ENCODE results near the gene USP21. TPM values are rescaled to one million over a fixed set of nuclear protein-coding genes. Genes with fewer than 3 reads are reported as not detected.

Gene USP21
- total RNA-seq, 4 donors from 2014 or later = 10.0 to 27.6 (median 14.7) TPM

GRCh38 chr1:161192476-161193465, 33.5 kb downstream of the USP21 start:
- ATAC-seq = peak; percentile 69
- Histone ChIP-seq H3K27ac (peak overlapping the region in 2 of 4 donors; percentile 1 to 32), H3K27me3 (peaks cover 4% of the 10 kb centered on the region), H3K9me3 (no peaks in the 10 kb centered on the region), H3K4me3 (no peak overlapping the region), H3K36me3 (peaks cover 0 to 19% of the 10 kb centered on the region in 2 donors), H3K4me1 (peaks cover 0 to 59% (median 14%) of the 10 kb centered on the region in 3 donors)
- TF ChIP-seq POLR2AphosphoS5 (IDR thresholded peaks at IDR 0.05) = peak; percentile 37
- TF ChIP-seq CTCF (IDR thresholded peaks at IDR 0.05) = peak in 3 of 4 experiments; percentile 73 to 86 (median 79)
- peak in 1 of 2 donors; percentile 10 for TF ChIP-seq POLR2A (IDR thresholded peaks at IDR 0.05)
- no peak for TF ChIP-seq EP300 (IDR thresholded peaks at IDR 0.05)
- 16 to 36% methylated on average over 5 to 6 of the region's 15 CpGs for WGBS, 2 donors (ENCODE audit: low coverage in 1 of 2)

GRCh38 chr1:161193561-161194235, 34.4 kb downstream of the USP21 start:
- ATAC-seq = no peak
- peak overlapping the region in 1 of 2 donors; percentile 10 for H3K4me3 ChIP-seq
- H3K36me3 ChIP-seq = peaks cover 0 to 19% of the 10 kb centered on the region in 2 donors
- no peaks in the 10 kb centered on the region for H3K9me3 ChIP-seq
- H3K4me1 ChIP-seq = peaks cover 0 to 68% (median 20%) of the 10 kb centered on the region in 3 donors
- peaks cover 4% of the 10 kb centered on the region for H3K27me3 ChIP-seq
- TF ChIP-seq POLR2AphosphoS5 (IDR thresholded peaks at IDR 0.05) = no peak
- TF ChIP-seq CTCF (IDR thresholded peaks at IDR 0.05) = peak in 1 of 4 experiments; percentile 30
- 69% methylated on average over 4 of the region's 21 CpGs; no CpG with 5 or more reads in 1 of the 2 donors for WGBS, 2 donors (ENCODE audit: low coverage in 1 of 2)
- peak overlapping the region in 2 of 4 donors; percentile 14 to 30 for H3K27ac ChIP-seq

GRCh38 chr1:161195171-161195570, 35.9 kb downstream of the USP21 start:
- Histone ChIP-seq H3K27ac (peak overlapping the region in 1 of 4 donors; percentile 3), H3K9me3 (no peaks in the 10 kb centered on the region), H3K36me3 (peaks cover 0 to 19% of the 10 kb centered on the region in 2 donors), H3K27me3 (peaks cover 4% of the 10 kb centered on the region), H3K4me3 (peak overlapping the region in 1 of 2 donors; percentile 50), H3K4me1 (peaks cover 0 to 83% (median 34%) of the 10 kb centered on the region in 3 donors)
- TF ChIP-seq POLR2AphosphoS5 (IDR thresholded peaks at IDR 0.05) (no peak), CTCF (IDR thresholded peaks at IDR 0.05) (no peak), EP300 (IDR thresholded peaks at IDR 0.05) (no peak), POLR2A (IDR thresholded peaks at IDR 0.05) (no peak)
- WGBS, 2 donors (ENCODE audit: low coverage in 1 of 2) = 80 to 100% methylated on average over 1 to 2 of the region's 4 CpGs
- no peak for ATAC-seq

GRCh38 chr1:161196111-161196510, 36.8 kb downstream of the USP21 start:
- no peak for TF ChIP-seq POLR2AphosphoS5 (IDR thresholded peaks at IDR 0.05)
- no peak for TF ChIP-seq POLR2A (IDR thresholded peaks at IDR 0.05)
- no peak for TF ChIP-seq EP300 (IDR thresholded peaks at IDR 0.05)
- no peak for TF ChIP-seq CTCF (IDR thresholded peaks at IDR 0.05)
- no peak for ATAC-seq
- Histone ChIP-seq H3K36me3 (peaks cover 0 to 14% of the 10 kb centered on the region in 2 donors), H3K4me3 (peak overlapping the region in 1 of 2 donors; percentile 50), H3K4me1 (peaks cover 0 to 89% (median 42%) of the 10 kb centered on the region in 3 donors), H3K27ac (peak overlapping the region in 3 of 4 donors; percentile 94 to 96 (median 96)), H3K9me3 (no peaks in the 10 kb centered on the region), H3K27me3 (no peaks in the 10 kb centered on the region)
- 89 to 100% methylated on average over 1 to 4 of the region's 7 CpGs for WGBS, 2 donors (ENCODE audit: low coverage in 1 of 2)
